Mesenteric fat pad (tissue), 1 donor: ENCODE results near the gene SLC7A5. TPM values are rescaled to one million over a fixed set of nuclear protein-coding genes. Genes with fewer than 3 reads are reported as not detected.
"Not testable (repeated sequence)": the region's sequence is repeated elsewhere in the genome, so short reads cannot be mapped to it uniquely, and the experiment has no call there.

Experiments
- DNase-seq: peaks from one replicate; pipeline ENCODE4 v3.0.0-alpha.2; 2020; ENCODE audit warnings: low spot score
- total RNA-seq: library from RNA; stranded (reverse); fragmentation: NEBNext Ultra II Directional; extraction: Animal tissue kit (Norgen Biotek cat#: 25700); gene quantifications from one replicate; pipeline ENCODE4 v1.2.1, GENCODE V29; 2021
- donor health status: DM: yes; HTN: yes; CAD: no.

SLC7A5 gene
- total RNA-seq, 1 donor from 2014 or later, result 9.4 TPM

DNA sequence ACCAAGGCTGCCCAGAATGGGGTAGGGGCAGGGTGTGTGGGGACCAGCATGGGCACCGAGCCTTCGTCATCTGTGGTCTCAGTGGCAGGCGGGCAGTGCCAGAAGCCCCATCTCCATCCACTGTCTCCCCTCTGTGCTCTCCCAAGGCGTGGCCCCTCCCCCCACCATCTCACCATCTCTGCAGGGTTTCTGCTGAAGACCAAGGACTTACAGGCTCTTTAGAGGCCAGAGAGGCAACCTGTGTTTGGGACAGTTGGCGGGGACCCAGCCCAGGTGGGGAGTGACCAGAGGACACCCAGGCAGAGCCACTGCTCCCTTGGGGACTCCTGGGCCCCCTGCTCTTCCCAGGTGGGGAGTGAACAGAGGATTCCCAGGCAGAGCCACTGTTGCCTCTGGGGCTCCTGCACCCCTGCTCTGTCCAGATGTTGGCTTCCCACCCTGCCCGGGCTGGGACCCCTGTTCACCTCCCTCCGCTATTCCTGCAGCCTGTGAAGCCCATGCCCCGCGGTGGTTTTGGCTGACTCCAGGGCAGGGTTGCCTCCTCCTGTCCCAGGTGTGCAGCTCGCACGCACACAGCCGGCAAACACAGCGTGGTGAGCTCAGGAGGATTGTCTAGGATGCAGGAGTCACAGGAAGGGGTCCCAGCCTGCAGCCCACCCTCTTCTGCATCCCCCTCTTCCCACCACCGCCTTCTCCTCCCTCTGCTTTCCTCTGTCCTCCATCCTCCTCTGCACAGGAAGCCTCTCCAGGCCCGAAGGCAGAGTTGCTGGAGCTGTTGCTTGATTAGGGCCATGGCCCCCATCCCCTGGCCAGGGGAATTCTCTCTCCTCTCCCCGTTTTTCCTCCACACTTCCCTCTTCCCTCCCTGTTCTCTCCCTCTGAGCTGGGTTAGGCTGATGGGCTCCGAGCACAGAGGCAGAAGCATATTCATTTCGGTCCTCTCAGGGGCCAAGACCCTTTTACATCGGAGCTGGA lies 45.0 kb downstream of the SLC7A5 start:
- DNase-seq, result no peak

GRCh38 chr16:87823181-87823929 lies 46.0 kb downstream of the SLC7A5 start:
- no peak for DNase-seq

DNA sequence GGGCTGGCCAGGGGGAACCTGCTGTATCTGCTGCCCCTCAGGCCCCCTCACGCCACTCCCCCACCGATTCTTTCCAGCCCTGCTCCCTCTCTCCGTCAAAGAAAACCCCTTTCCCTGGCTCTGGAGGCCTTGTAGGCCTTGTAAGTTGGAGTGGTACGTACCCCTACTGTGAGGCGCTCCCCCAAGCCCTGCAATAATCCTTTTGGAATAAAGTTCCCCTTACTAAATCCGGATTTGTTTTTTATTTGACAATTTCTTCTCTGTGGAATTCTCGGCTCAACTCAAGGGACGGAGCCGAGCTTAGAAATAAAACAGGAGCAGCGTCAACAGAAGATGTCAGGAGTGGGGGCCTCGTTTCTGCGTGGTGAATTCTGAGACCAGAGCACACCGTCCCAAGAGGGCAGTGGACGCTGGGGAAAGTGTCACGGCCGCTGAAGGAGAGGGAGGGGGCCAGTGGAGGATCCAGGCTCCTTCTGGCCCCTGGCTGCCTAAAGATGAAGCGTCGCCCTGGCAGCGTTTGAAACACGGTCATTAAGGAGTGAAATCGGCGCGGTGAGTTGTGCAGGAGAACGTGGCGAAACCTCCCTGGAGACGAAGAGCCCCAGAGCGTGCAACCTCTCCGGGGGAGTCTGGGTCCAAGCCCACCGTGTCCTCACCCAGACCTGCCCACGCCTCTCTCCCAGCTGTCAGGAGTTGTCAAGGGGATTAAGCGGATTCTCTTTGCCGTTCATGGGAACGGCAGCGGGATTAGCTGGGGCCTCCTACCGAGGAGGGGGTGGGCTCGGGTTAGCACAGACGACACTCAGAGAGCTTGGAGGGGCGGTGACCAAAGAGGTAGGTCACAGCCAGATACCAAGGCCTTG lies 47.0 kb downstream of the SLC7A5 start:
- DNase-seq, result no peak

GRCh38 chr16:87821376-87822107 lies 47.8 kb downstream of the SLC7A5 start:
- DNase-seq, result no peak

- no peak for DNase-seq
These were observed 49.3 kb downstream of the SLC7A5 start for GRCh38 chr16:87819983-87820382.

- DNase-seq, result no peak
These were observed 50.0 kb downstream of the SLC7A5 start for GRCh38 chr16:87819282-87819681.

DNA sequence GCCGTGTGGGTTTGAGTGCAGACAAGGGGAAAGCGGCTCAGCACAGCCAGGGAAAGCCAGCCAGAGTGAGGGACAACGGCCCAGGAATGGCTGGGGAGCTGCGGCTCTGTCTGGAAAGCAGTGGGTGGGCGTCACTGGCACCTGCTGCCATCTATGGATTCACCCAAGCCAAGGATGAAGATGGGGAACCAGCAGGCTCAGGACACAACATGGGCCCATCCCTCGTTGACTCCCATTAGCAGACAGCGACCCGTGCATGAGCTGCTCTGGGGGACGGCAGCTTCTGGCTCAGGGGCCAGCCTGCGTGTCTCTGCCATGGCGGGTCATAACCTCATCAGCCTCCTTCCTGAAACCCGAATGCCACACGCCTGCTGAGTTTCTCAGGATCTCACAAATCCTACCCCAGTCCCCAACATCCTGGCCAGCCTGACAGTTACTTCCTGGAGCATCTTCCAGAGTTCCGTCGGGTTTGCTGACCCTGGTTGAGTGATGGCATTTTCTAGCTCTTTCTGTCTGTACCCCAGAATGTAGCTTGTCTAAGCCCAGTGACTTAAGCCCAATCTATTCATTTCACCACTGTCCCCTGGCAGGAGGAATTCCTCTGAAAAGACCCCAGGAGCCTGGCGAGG lies 50.7 kb downstream of the SLC7A5 start:
- no peak for DNase-seq

DNA sequence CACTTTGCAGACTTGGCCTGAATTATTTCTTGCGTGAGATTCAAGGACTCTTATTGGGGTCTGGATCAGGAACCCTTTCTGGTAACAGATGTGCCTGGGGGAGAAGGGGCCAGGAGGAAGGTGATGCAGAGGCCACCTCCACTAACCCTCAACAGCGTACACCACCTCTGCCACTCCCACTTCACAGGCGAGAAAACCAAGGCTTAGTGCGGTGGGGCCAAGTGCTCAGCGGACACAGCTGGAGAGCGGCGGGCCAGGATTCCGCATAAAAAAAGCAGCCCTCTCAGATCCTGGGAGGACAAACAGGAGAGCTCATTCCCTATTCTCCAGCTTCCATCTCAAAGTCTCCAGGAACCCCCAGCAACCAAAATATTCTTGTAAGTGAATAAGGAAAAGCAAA lies 51.4 kb downstream of the SLC7A5 start:
- DNase-seq, result no peak

DNA sequence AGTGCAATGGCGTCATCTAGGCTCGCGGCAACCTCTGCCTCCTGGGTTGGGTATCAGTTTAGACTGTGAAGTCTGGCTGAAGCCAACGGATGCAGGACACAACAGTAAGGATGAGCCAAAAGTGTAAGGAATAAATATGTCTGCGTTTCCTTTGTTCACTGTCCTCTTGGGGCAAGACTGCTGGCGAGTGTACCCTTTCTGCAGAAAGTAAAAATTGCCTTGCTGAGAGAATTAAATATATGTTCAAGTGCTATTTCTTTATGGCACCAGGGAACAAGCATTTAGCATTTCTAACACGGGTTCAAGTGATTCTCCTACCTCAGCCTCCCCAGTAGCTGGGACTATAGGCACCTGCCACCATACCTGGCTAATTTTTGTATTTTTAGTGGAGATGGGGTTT lies 51.9 kb downstream of the SLC7A5 start:
- DNase-seq, result not testable (repeated sequence)

- DNase-seq, result no peak
These were observed 52.7 kb downstream of the SLC7A5 start for GRCh38 chr16:87816507-87817100.

GRCh38 chr16:87815567-87815966 lies 53.7 kb downstream of the SLC7A5 start:
- DNase-seq, result no peak

DNA sequence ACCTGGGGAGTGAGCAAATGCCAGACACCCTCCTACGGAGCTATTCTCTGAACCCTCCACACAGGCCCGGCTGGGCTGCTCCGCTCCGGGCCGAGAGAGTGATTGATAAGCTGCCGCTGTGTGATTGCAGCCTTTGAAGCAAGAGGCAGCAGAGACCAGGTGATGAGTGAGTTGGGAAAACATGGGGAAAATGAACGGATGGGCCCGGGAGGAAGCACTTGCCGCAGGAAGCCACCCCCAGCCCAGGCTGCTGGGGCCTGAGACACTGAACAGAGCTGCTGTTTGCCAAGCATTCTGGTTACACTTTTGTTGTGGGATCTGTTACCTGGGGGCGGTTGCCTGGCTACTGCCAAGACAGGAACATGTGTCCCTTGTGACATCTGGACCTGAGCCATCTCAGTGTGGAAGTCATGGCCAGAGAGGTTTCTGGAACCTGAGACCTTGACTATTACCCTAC lies 57.1 kb downstream of the SLC7A5 start:
- DNase-seq, result no peak

DNA sequence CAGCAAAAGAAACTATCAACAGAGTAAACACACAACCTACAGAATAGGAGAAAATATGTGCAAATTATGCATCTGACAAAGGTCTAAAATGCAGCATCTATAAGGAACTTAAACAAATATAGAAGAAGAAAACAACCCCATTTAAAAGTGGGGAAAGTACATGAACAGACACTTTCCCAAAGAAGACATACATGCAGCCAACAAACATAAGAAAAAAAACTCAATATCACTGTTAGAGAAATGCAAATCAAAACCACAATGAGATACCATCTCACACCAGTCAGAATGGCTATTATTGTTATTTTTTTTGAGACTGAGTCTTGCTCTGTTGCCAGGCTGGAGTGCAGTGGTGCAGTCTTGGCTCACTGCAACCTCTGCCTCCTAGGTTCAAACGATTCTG lies 57.9 kb downstream of the SLC7A5 start:
- not testable (repeated sequence) for DNase-seq

GRCh38 chr16:87809150-87809902 lies 60.0 kb downstream of the SLC7A5 start:
- no peak for DNase-seq

DNA sequence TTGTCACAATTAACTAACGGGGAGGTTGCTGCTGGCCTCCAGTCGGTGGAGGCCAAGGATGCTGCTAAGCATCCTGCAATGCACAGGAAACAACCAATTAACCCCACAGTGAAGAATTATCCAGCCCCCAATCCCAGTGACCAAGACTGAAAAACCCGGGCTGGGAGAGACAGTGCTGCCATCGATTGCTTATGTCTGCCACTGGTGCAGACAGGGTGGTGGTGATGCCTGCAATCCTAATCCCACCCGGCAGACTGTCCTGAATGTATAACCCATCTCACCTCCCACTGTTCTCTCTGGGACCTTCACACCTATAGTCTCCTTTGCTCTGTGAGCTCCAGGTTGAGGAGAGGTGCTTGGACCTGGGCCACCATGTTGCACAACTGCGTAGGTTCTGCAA lies 61.2 kb downstream of the SLC7A5 start:
- no peak for DNase-seq

DNA sequence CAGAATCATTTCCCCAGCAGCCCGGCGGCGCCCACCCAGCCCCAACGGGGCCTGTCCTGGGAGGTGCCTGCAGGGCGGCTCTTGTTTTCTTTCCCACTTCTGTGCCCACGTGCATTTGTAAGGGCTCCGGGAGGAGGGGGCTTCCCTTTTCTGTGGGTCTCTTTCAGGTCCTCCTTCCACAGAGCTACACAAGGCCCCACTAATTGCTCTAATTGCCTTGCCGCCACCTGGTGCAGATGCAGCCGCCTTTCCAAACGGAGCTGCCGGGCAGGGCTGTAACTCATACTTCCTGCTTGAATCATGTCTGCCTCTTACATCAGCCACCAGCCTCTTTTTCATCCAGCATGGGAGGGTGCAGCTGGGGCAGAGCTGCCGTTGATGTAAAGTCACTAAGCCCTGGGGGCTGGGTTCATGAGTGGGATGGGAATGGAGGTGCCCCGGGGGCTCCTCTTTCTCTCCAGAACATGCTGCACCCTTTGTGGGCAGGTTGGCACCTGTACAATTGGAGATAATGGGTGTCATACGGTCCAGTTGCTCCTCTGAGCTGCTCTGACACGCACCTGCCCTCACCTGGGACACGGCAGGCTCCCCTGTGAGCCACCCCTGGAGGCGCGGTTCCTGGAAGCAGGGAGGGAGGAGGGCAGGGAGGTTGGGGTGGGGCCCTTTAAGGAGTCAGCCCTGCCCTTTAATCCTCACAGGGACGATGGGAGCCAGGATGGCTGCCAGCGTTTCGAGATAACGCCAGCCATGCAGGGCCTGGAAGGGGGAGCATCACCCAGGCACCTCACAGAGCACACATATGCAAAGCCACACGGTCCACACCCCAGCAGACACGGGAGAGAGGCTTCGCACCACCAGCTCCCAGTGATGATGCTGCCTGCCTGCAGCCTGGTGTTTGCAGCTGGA lies 62.4 kb downstream of the SLC7A5 start:
- no peak for DNase-seq

DNA sequence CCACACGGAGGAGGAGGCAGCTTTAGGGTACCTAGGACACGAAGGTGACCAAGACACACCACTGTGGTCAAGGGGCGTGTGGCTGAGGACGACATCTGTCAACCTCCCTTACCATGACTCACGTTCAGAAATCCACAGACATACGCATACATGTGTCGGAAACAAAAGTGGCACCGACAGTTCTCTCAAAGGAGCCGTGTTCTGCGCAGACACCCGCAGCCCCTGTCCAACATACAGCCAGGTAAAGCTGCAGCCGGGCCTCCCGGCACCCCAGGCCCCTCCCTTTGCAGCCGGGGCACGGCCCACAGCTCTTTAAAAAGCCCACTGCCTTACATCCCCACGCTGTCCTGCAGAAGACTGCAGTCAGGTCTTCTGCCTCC lies 63.1 kb downstream of the SLC7A5 start:
- DNase-seq, result no peak

GRCh38 chr16:87803385-87803784 lies 65.9 kb downstream of the SLC7A5 start:
- no peak for DNase-seq
